ENCODE data around the gene FRMD4B. TPM values are rescaled to one million over a fixed set of nuclear protein-coding genes. Genes with fewer than 3 reads are reported as not detected.

The FRMD4B gene
- total RNA-seq, 1 donor from 2014 or later: 16.8 TPM

DNA sequence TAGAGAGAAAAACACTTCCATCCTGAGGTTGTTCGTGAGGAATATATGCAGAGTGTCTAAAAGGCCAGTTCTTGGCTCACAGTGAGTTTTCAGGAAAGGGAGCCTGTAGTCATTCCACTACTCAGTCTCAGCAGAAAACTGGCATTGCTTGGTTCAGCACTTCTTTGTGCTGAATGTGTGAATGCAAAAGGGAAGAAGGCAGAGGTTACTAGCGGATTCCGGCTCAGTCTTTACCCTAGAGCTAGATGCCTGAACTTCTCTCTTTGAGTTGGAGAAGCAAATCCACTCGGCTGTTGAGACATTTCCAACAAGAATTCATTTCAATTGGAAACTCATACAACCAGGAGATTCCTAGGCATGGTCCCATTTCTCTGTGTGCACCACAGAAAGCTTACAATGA is 23.1 kb upstream of the FRMD4B start:
- intact Hi-C loops (cut with DNase I): loop anchor here (5.0 kb wide), 1 partner anchor 87 kb away; no protein-coding TSS in a partner anchor
- ATAC-seq (ENCODE audit: poor library complexity) (peak; percentile 59), DNase-seq (no peak)

GRCh38 chr3:69408542-69408941 is 22.7 kb upstream of the FRMD4B start:
- ATAC-seq (ENCODE audit: poor library complexity) (no peak), DNase-seq (no peak)
- intact Hi-C loops (cut with DNase I): loop anchor here (5.0 kb wide), 1 partner anchor 86 kb away; no protein-coding TSS in a partner anchor

DNA sequence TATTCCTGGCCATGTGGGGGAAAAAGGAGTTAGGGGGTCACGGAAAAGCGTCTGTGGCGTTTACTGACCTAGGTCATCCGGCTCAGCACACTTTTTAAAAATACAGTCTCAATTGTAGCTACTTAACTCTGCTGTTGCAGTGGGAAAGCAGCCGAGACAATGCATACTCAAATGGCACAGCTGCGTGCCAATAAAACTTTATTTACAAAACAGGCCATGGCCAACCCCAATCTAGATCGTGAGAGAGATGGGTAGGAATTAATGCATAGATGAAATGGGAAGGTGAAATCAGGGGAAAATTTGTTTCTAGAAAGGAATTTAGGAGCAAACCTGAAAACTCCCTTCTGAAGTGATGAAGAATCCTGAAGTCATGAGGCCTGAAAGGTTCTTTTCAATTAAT is 22.0 kb upstream of the FRMD4B start:
- DNase-seq (no peak), ATAC-seq (ENCODE audit: poor library complexity) (no peak)
- intact Hi-C loops (cut with DNase I): loop anchor here (5.0 kb wide), 1 partner anchor 86 kb away; no protein-coding TSS in a partner anchor

DNA sequence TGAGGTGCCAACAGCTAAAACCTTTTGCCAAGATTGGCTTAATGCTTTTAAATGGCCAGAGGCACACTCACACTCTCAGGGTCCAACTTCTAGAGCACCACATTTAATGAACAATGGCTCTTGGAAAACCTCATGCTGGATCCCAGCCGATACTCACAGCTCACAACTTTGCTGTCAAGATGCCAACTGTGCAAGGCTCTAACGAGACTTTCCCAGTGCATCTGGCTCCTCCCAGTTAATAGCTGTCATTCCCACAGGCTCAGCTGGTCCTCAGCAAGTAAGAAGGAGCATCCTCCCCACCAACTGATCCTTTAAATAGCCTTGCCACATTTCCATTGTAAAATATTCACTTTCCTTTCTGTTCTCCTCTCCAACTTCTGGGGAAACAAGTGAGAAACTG is 20.3 kb upstream of the FRMD4B start:
- intact Hi-C loops (cut with DNase I): loop anchor here (5.0 kb wide), 1 partner anchor 84 kb away; no protein-coding TSS in a partner anchor
- peak; percentile 59 for ATAC-seq (ENCODE audit: poor library complexity)

GRCh38 chr3:69405067-69405466 is 19.2 kb upstream of the FRMD4B start:
- DNase-seq (no peak), ATAC-seq (ENCODE audit: poor library complexity) (no peak)
- intact Hi-C loops (cut with DNase I): loop anchor here (5.0 kb wide), 1 partner anchor 83 kb away; no protein-coding TSS in a partner anchor

More for the DNA sequence above, 20.3 kb upstream of the FRMD4B start:
- DNase-seq: no peak

DNA sequence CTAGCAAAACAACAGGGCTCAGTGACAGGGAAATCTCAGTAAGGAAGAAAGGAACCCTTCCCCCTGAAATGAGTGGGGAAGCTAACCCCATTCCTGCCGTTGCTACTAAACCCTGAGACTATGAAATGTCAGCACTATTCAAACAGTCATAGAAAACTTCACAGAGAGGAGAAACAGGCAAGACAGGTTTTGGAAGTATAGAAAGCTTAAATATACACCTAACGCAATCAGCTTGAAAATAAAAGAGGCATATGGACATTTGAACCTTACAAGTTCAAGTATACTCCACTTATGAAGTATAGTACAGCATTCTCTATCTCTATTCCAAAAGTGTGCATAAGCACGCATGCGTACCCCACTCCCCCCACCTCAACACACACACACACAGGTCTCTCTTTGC is 17.6 kb upstream of the FRMD4B start:
- ATAC-seq (ENCODE audit: poor library complexity): no peak
- intact Hi-C loops (cut with DNase I): no loop called here
- no peak for DNase-seq

DNA sequence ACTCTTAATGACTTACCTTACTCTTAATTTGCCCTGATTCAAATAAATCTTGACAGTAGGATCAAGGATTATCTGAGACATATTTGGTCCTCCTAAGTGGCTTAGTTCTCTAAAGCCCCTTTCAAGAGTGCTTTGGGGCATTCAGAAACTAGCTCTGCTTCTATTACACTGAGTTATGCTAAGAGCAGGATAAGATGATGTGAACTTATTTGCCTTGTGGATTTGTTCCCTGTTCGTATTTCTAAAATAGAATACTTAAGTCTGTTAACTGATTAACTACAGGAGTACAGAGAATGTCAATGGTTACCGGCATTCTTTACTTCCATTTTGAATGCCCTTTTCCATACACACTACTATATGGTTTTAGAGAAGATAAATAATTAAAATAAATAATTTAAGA is 14.8 kb upstream of the FRMD4B start:
- ATAC-seq (ENCODE audit: poor library complexity): peak; percentile 51
- intact Hi-C loops (cut with DNase I): no loop called here
- no peak for DNase-seq

- intact Hi-C loops (cut with DNase I): no loop called here
- no peak for DNase-seq
- no peak for ATAC-seq (ENCODE audit: poor library complexity)
Observed at GRCh38 chr3:69392850-69393249, 7.0 kb upstream of the FRMD4B start.

DNA sequence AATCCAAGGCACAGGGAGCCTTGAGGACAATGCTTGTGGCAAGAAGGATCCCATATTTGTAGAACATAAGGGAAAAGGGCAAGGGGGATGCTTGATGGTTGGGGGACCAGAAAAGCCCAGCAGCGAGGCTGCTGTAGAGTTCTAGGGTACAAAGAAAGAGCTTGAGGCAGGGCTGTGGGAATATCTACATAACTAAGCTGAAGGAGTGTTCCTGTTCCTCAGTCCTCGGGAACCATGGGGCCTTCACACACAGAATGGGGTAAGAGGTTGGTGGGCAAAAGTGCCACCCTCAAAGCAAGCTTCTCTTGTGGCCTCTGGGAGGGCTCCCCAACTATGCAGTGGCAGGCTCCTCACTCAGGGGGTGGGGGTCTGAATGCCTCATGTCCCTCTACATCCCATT is 6.5 kb upstream of the FRMD4B start:
- DNase-seq (no peak), ATAC-seq (ENCODE audit: poor library complexity) (no peak)
- intact Hi-C loops (cut with DNase I): no loop called here

- DNase-seq (no peak), ATAC-seq (ENCODE audit: poor library complexity) (no peak)
- intact Hi-C loops (cut with DNase I): no loop called here
Observed at GRCh38 chr3:69391554-69391953, 5.7 kb upstream of the FRMD4B start.

GRCh38 chr3:69390771-69391170 is 4.9 kb upstream of the FRMD4B start:
- intact Hi-C loops (cut with DNase I): no loop called here
- no peak for DNase-seq
- ATAC-seq (ENCODE audit: poor library complexity): no peak

DNA sequence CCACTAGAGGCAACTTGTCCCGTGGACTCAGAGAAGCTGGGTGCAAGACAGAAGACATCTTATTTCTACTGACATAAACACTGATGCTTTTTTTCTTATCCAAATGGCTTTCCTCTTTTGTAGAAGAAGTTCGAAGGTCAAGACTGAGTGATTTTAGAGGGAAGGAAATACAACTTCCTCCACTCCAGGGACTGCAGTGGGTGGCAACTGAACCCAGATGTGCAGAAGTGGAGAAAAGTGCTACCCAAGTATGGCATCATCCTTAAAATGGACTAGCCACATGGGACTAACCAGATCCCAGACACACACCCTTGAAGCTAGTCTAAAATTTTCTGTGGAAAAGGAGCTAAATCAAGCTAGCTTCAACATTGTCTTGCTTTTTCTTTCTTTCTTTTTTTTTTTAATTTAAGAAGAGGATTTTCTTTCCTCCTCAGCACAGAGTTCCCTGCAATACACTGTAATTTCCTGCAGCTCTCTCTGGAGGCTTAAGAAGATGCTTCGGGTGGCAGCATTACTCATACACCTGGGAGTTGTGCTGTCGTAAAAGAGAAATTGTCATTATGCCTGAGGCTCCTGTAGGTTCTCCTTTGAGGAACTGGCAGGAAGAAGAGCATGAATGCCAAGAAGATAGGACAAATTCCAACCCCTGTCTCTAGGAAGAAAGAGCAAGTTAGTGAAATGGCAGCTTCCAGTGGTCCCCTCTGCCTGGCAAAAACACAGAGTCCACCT is 3.8 kb upstream of the FRMD4B start:
- intact Hi-C loops (cut with DNase I): no loop called here

DNA sequence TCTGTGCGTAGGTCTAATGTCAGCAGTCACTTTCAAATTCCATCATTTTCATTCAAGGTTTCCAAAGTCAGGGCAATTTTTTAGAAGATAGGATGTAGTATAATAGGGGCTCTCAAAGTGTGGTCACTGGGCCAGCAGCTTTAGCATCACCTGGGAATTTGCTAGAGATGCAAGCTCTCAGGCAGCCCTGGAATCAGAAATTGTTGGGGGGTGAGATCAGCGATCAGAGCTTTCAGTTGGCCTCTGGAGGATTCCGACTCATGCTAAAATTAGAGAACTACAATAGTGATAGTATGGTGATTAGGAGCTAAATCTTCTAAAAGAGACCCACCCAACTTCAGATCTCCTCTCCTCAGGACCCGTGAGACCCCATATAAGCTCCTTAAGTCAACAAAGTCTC is 2.4 kb upstream of the FRMD4B start:
- ATAC-seq (ENCODE audit: poor library complexity): no peak
- intact Hi-C loops (cut with DNase I): no loop called here
- DNase-seq: no peak

More for the DNA sequence above, 3.8 kb upstream of the FRMD4B start:
- no peak for DNase-seq
- ATAC-seq (ENCODE audit: poor library complexity): peak; percentile 18

GRCh38 chr3:69386556-69387385 is 883 bp upstream of the FRMD4B start:
- ATAC-seq (ENCODE audit: poor library complexity) (no peak), DNase-seq (no peak)
- intact Hi-C loops (cut with DNase I): no loop called here

GRCh38 chr3:69385123-69385722 is 665 bp downstream of the FRMD4B start:
- DNase-seq (no peak), ATAC-seq (ENCODE audit: poor library complexity) (peak; percentile 24)
- intact Hi-C loops (cut with DNase I): no loop called here

GRCh38 chr3:69384326-69384725 is 1.6 kb downstream of the FRMD4B start:
- no peak for DNase-seq
- intact Hi-C loops (cut with DNase I): no loop called here
- ATAC-seq (ENCODE audit: poor library complexity): peak; percentile 2

DNA sequence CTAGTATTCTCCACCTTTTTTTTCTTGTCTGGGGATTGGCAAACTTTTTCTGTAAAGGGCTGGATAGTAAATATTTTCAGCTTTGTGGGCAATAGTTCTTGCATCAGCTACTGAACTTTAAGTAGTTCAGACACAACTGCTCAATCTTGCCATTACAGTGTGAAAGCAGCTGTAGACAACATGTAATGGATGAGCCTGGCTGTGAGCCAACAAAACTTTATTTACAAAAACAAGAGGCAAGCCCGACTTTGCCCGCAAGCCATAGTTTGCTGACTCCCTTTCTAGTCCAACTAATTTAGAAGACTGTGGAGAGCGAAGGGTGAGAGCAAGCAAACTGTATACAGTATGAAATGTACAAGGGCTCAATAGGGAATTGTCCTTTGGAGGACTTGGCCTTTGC is 6.2 kb downstream of the FRMD4B start:
- DNase-seq (no peak), ATAC-seq (ENCODE audit: poor library complexity) (no peak)
- intact Hi-C loops (cut with DNase I): no loop called here

DNA sequence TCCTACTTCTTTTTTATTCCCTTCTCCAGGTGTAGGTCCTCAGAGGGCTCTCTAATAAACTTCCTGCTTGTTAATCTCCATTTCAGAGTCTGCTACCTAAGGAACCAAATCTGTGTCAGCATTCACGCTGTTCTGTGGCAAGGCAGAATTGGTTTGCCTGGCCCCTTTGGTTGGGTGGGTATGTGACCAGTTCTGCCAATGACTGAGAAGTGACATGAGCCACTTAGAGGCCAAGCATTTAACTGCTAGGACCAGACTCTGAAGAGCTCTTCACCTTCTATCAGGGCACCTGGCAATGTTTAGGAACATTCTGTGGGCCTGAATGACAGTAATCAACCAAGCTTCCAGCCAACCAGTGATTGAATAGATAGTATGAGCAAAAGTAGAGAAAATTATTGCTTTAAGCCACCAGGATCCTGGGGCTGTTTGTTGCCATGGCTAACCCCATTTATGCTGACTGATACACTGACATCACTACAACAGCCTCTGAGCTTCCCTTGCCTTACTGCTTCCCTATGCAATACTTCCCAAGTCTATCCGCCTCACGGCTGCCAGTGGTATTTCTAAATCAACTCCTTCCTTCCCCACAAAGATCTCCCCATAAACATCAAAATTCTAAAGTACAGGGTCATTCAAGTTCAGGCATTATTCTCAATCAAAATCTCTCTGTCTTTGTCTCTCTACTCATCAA is 7.6 kb downstream of the FRMD4B start:
- intact Hi-C loops (cut with DNase I): no loop called here
- peak; percentile 38 for ATAC-seq (ENCODE audit: poor library complexity)
- no peak for DNase-seq

DNA sequence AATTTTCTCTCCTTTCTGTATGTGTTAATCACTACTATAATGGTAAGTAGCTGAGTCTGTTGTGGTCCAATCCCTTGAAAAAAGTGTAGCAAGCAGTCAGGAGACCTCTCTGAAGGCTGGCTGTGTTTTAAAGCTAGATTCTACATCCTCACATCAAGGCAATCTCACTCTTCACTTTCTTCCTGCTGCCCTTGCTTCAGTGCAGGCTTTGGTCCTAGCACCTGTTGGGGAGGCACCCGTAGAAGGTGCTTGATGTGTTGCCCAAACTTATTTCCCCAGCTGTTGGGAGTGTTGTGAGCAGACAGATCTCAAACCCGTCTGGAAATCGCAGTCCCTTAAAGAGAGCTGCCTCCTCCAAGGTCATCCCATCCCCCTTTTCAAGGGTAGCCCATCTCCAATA is 8.6 kb downstream of the FRMD4B start:
- DNase-seq (no peak), ATAC-seq (ENCODE audit: poor library complexity) (no peak)
- intact Hi-C loops (cut with DNase I): no loop called here
